Stomach smooth muscle (tissue), 2 donors: Measurements from ENCODE around the gene FLYWCH2.

Experiments used
- H3K27ac ChIP-seq: one replicate; pipeline ENCODE4 v1.7.0; 2013; ENCODE audit warnings: mild to moderate bottlenecking, low read length, inconsistent platforms
- H3K27me3 ChIP-seq, 2 donors: one replicate each; pipeline ENCODE4 v1.7.0; 2013; ENCODE audit warnings: low read length in 2 of 2; ENCODE audit not compliant: insufficient read depth in 2 of 2, control insufficient read depth in 1 of 2
- H3K36me3 ChIP-seq, 2 donors: one replicate each; pipeline ENCODE4 v1.7.0; 2013; ENCODE audit warnings: low read length in 2 of 2; ENCODE audit not compliant: control insufficient read depth in 2 of 2, insufficient read depth in 2 of 2
- H3K4me1 ChIP-seq: one replicate; pipeline ENCODE4 v1.7.0; 2013; ENCODE audit warnings: low read length; ENCODE audit not compliant: control insufficient read depth, insufficient read depth
- H3K4me3 ChIP-seq, 2 donors: one replicate each; pipeline ENCODE4 v1.7.0; 2013; ENCODE audit warnings: low read length in 2 of 2
- H3K9ac ChIP-seq, 2 donors: one replicate each; pipeline ENCODE4 v1.7.0; 2013; ENCODE audit warnings: low read length in 2 of 2, mild to moderate bottlenecking in 1 of 2
- H3K9me3 ChIP-seq, 2 donors: one replicate each; pipeline ENCODE4 v1.7.0; 2013; ENCODE audit warnings: low read length in 2 of 2; ENCODE audit not compliant: control insufficient read depth in 2 of 2
- donor health status: healthy.
- donor health status: Pancreatic carcinoma.

FLYWCH2 gene

DNA sequence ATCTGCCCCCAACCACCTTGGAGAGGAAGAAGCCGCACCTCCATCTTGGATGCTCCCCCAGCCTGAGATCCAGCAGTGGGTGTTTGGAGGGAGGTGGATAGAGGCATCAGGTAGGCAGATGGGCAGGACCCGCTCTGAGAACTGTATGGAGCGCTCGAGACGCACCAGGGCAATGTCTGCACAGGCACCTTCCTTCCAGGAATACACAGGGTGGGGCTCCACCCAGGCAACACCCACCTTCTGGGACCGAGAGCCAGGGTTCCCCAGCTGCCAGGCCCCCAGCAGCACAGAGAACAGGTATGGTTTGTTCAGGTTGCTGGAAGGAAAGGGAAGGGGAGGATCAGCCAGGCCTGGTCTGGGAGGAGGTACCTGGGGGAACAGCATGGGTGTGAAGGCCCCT, 27.5 kb upstream of the FLYWCH2 start:
- Histone ChIP-seq H3K9me3 (peaks cover 4 to 8% of the 10 kb centered on the region in 2 donors), H3K27ac (no peak overlapping the region), H3K4me3 (no peak overlapping the region), H3K9ac (no peak overlapping the region), H3K27me3 (peaks cover 29 to 35% of the 10 kb centered on the region in 2 donors), H3K36me3 (no peaks in the 10 kb centered on the region), H3K4me1 (no peaks in the 10 kb centered on the region)

DNA sequence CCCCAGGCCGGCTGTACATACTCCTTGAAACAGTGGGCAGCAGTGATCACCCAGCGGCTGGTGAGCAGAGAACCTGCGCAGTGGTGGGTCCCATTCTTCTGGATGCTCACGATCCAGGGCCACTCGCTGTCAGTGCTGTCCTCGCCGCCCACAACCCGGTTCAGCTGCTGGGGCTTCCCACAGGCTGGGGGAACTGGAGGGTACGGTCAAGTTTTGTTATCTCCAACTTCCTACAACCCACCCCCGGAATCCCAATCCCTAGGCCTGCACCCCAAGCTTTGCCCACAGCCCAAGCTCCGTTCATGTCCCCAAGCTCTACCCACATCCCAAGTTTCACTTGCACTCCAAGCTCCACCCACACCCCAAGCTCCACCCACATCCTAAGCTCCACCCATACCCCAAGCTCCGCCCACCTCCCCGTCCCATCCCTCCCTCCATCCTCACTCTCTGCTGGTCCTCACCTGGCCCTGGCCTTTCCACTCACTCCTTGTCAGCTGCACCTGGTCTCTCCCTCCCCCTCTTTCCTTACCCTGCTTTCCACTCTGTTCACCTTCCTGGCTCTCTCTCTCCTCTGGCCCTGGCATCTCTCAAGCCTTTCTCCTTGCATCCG, 26.8 kb upstream of the FLYWCH2 start:
- H3K27ac ChIP-seq, result no peak overlapping the region
- peaks cover 4 to 8% of the 10 kb centered on the region in 2 donors for H3K9me3 ChIP-seq
- no peak overlapping the region for H3K4me3 ChIP-seq
- no peaks in the 10 kb centered on the region for H3K36me3 ChIP-seq
- H3K4me1 ChIP-seq, result no peaks in the 10 kb centered on the region
- H3K9ac ChIP-seq, result no peak overlapping the region
- peaks cover 29 to 38% of the 10 kb centered on the region in 2 donors for H3K27me3 ChIP-seq

DNA sequence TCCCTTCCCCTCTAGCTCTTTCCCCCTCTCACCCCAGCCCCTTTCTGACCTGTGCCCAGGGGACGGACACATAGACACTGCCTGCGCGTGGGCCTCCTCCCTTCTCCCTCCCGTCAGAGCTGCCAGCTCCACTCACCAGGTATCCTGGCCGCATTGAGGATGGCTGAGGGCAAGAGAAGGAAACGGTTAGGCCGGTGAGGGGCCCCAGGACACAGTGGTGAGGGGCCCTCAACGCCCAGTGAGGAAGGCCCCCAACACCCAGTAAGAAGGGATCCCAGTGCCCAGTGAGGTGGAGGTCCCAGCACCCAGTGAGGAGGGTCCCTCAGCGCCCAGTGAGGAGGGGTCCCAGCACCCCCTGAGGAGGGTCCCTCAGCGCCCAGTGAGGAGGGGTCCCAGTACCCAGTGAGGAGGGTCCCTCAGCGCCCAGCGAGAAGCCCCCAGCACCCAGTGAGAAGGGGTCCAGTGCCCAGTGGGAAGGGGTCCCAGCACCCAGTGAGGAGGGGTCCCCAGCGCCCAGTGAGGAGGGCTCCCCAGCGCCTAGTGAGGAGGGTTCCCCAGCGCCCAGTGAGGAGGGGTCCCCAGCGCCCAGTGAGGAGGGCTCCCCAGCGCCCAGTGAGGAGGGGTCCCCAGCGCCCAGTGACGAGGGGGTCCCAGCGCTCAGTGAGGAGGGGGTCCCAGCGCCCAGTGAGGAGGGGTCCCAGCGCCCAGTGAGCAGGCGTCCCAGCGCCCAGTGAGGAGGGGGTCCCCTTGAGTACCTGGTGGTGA, 26.1 kb upstream of the FLYWCH2 start:
- Histone ChIP-seq H3K27ac (no peak overlapping the region), H3K9me3 (peaks cover 4 to 8% of the 10 kb centered on the region in 2 donors), H3K36me3 (no peaks in the 10 kb centered on the region), H3K27me3 (peaks cover 29 to 36% of the 10 kb centered on the region in 2 donors), H3K9ac (no peak overlapping the region), H3K4me1 (no peaks in the 10 kb centered on the region), H3K4me3 (no peak overlapping the region)

DNA sequence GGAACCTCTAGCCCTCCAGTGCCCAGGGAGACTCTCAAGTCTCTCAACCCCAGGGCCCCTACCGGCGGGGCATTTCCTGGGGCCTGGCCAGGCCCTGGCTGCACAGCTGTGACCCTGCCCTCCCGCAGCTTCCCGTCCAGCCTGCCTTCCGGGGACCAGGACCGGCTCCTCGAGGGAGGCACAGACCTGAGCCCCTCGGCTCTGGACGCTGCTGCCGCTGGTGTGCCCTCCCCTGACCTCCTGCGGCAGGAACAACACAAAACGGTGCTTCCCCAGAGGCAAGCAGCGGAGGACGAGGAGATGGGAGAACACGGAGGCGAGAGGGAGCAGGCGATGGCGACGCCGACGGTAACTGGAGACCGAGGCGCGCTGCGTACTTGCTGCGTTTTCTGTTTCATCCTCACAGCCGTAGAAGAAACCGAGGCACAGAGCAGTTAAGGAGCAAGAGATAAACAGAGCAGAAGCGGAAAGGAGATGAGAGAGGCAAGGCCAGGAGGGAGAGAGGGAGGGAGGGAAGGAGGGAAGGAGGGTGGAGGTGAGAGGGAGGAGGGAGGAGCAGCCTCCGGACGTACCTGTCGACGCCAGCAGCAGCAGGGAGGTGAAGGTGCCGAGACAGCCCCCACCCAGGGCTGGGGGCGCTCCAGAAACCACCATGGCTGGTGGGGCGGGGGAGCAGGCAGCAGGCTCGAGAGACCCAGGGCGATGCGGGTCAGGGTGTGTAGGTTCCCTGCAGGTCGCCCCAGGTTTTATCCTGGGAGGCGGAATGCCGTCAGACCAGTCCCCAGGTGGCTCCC, 25.4 kb upstream of the FLYWCH2 start, which contains the start of gene PRSS22:
TSS of gene PRSS22 (minus strand) at position 720 of the 794 bp plus-strand sequence. CDS start at position 654, 66 bp downstream.
- Histone ChIP-seq H3K27ac (no peak within 1 kb of the TSS), H3K36me3 (no peaks in the 10 kb centered on the region), H3K9me3 (peaks cover 4 to 8% of the 10 kb centered on the region in 2 donors), H3K4me3 (peak within 1 kb of the TSS in 1 of 2 donors; percentile 29), H3K27me3 (peaks cover 24 to 30% of the 10 kb centered on the region in 2 donors), H3K9ac (no peak within 1 kb of the TSS), H3K4me1 (no peaks in the 10 kb centered on the region)

DNA sequence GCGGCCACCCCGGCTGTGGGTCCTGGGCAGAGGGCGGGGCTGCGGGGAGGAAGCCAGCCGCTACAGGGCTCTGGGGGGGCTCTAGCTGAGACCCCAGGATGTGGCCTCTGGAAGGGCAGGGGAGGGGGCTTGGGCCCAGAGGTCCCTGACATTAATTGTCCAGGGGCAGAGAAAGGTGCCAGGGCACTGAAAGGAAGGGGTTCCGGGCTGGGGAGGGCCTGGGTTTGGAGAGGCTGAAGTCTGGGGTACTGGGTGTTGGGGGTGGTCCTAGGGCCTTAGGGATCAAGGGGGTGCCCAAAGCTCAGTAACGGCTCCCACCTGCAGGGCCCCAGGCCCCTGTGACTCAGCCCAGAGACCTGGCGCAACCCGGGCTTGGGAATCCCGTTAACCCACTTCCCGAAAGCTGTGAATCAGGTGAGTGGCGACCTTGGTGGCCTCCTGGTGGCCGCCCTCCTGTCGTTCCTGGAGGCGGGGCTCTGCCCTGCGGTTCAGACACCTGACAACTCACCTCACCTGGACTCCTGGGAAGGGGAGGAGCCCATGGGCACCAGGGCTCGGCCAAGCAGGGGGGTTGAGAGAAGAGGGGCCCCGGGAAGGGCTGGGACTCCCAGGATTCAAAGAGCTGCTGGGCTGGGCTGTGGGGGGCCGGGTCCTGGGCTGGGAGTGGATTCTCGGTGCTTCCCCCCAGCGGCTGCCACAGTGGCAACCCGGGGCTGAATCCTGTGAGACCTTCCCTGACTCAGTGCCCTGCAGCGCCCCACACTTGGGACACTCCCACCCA, 24.6 kb upstream of the FLYWCH2 start:
- no peak overlapping the region for H3K27ac ChIP-seq
- peaks cover 24% of the 10 kb centered on the region in 2 donors for H3K27me3 ChIP-seq
- peaks cover 4 to 8% of the 10 kb centered on the region in 2 donors for H3K9me3 ChIP-seq
- no peak overlapping the region for H3K9ac ChIP-seq
- H3K4me3 ChIP-seq, result no peak overlapping the region
- H3K36me3 ChIP-seq, result no peaks in the 10 kb centered on the region
- H3K4me1 ChIP-seq, result no peaks in the 10 kb centered on the region

DNA sequence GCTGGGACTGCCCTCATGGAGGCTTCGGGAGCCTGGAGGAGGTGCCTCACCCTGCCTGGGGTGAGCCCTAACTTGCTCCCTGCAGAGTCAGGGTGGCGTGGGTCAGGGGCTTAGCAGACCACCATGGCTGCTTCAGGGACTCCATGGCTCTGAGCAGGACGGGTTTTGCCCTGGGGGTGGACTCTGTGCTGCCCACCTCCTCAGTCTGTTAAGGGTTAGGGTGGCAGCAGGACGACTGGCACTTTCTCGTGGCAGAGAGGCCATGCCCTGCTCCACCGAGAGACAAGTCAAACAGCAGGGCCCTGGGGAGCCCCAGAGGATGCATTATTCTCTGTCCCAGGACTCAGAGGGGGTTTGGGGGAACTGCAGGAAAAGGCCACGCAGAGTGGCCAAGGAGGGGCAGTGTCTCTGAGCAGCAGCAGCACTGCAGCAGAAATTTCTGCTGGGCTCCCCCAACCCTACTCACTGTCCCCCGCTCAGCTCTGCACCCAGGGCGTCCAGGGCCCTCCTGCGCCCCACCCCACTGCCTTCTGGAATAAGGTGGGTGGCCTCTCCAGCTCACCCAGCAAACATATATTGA, 23.2 kb upstream of the FLYWCH2 start:
- Histone ChIP-seq H3K36me3 (no peaks in the 10 kb centered on the region), H3K27ac (no peak overlapping the region), H3K4me1 (no peaks in the 10 kb centered on the region), H3K9ac (no peak overlapping the region), H3K9me3 (peaks cover 0 to under 1% of the 10 kb centered on the region in 2 donors), H3K4me3 (no peak overlapping the region), H3K27me3 (peaks cover 22 to 24% of the 10 kb centered on the region in 2 donors)

DNA sequence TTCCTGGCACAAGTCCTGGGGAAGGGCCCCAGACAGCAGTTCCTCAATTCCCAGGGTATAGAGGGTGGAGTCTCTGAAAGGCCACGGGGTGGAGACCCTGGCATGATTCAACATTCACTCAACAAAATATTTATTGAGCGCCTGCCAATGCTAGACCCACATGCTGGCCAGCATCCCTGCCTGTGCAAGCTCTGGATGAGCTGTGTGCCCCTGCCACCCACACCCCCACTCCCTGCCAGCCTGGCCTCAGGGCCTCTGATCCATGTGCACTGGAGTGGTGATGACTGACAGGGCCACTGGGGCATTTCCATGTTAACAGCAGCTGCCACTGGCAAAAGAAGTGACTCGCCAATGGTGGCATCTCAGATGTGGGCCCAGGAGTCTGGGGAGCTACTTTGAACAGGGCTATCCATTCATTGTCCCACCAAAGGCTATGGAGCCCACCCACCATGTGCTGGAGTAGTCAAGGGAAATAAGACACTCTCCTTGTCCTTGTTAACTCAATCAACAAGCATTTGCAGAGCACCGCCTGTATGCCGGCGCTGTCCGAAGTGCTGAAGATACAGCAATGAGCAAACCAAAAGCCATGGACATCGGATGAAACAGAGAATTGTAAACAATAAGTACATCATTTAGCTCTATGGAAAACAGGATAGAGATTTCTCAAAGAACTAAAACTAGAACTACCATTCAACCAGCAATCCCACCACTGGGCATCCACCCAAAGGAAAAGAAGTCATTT, 22.0 kb upstream of the FLYWCH2 start:
- H3K9ac ChIP-seq, result no peak overlapping the region
- H3K27me3 ChIP-seq, result peaks cover 22 to 24% of the 10 kb centered on the region in 2 donors
- H3K27ac ChIP-seq, result no peak overlapping the region
- H3K36me3 ChIP-seq, result no peaks in the 10 kb centered on the region
- no peak overlapping the region for H3K4me3 ChIP-seq
- no peaks in the 10 kb centered on the region for H3K9me3 ChIP-seq
- no peaks in the 10 kb centered on the region for H3K4me1 ChIP-seq

DNA sequence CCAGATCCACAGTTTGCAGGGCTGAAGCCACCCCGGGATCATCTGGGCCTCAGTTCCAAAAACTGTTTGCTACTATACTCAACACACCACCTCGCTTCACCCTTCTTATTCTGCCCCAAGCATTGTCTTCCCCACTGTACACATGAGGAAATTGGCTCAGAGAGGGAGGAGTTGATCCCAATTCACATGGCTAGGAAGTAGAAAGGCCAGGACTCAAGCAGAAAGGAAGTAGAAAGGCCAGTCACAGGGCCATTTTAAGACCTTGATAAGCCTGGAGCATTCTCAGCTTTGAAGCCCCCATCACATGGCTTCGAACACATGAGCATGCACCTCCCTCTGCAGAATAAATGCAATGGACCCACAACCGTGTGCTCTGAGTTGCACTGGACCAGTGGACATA, 17.4 kb upstream of the FLYWCH2 start:
- peaks cover 3% of the 10 kb centered on the region for H3K4me1 ChIP-seq
- no peaks in the 10 kb centered on the region for H3K36me3 ChIP-seq
- H3K4me3 ChIP-seq, result no peak overlapping the region
- no peaks in the 10 kb centered on the region for H3K9me3 ChIP-seq
- H3K9ac ChIP-seq, result no peak overlapping the region
- no peak overlapping the region for H3K27ac ChIP-seq
- peaks cover 0 to 2% of the 10 kb centered on the region in 2 donors for H3K27me3 ChIP-seq

DNA sequence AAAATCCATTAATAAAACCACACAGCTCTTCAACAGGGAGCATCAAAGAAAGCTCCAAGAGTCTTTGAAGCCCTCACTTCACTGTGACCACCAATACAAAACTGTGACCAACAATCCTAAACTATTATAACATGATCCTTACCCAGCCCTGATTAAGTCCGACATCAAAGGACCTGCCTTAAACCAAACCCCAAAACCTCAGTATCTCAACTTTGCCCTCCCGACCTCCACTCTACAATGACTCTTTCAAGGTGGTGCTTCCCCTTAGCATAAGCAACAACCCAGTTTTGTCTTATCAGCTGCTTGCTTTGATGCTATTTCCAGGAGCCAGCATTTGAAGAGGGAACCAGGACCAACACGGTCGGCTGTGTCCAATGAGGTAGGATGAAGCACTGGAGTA, 16.6 kb upstream of the FLYWCH2 start:
- H3K36me3 ChIP-seq, result no peaks in the 10 kb centered on the region
- no peaks in the 10 kb centered on the region for H3K9me3 ChIP-seq
- peaks cover 3% of the 10 kb centered on the region for H3K4me1 ChIP-seq
- H3K9ac ChIP-seq, result no peak overlapping the region
- H3K27me3 ChIP-seq, result no peaks in the 10 kb centered on the region
- no peak overlapping the region for H3K27ac ChIP-seq
- no peak overlapping the region for H3K4me3 ChIP-seq
